K562 (cell line): ENCODE data around the gene CFAP157. TPM values are rescaled to one million over a fixed set of nuclear protein-coding genes. Genes with fewer than 3 reads are reported as not detected.

Source experiments
- BCOR ChIP-seq: fragments of 450-650 bp; IDR thresholded peaks from 2 replicates; pipeline ENCODE4 v1.6.1; 2016
- CBFB ChIP-seq: sonication (generic); formaldehyde crosslinking; IDR thresholded peaks from 2 replicates; pipeline ENCODE4 v1.4.0; 2020; ENCODE audit warnings: mild to moderate bottlenecking, missing genetic modification reagents
- CHD2 ChIP-seq: IDR thresholded peaks from 2 replicates; pipeline ENCODE4 v1.6.1; 2011; ENCODE audit warnings: low read depth, low read length
- EGR1 ChIP-seq: fragments of 450-650 bp; conservative IDR thresholded peaks from 2 replicates; pipeline ENCODE4 v1.6.1; 2017; ENCODE audit warnings: mild to moderate bottlenecking
- FOXK2 ChIP-seq, 2 experiments: fragments of 450-650 bp; IDR thresholded peaks in 1 of 2; conservative IDR thresholded peaks in 1 of 2; 2 replicates each; pipeline ENCODE4 v1.6.1; 2016; ENCODE audit warnings: low read depth in 2 of 2, mild to moderate bottlenecking in 1 of 2
- HIVEP1 ChIP-seq: fragments of 250-450 bp; sonication (Bioruptor Pico); IDR thresholded peaks from 2 replicates; pipeline ENCODE4 v1.4.0; 2020; ENCODE audit warnings: mild to moderate bottlenecking
- LCOR ChIP-seq: sonication (generic); formaldehyde crosslinking; IDR thresholded peaks from 2 replicates; pipeline ENCODE4 v1.8.0; 2022; ENCODE audit warnings: mild to moderate bottlenecking, missing genetic modification reagents
- MAFK ChIP-seq: IDR thresholded peaks from 2 replicates; pipeline ENCODE4 v1.6.1; 2011; ENCODE audit warnings: low read length, improper control_type of control experiment
- MBD2 ChIP-seq: sonication (generic); IDR thresholded peaks from 2 replicates; pipeline ENCODE4 v1.6.1; 2016; ENCODE audit warnings: low read depth, borderline replicate concordance
- NCOA6 ChIP-seq: fragments of 450-650 bp; IDR thresholded peaks from 2 replicates; pipeline ENCODE4 v1.6.1; 2017; ENCODE audit warnings: mild to moderate bottlenecking
- NFIX ChIP-seq: fragments of 250-450 bp; sonication (Bioruptor Pico); IDR thresholded peaks from 2 replicates; pipeline ENCODE4 v1.4.0; 2020; ENCODE audit warnings: low read depth, mild to moderate bottlenecking, moderate library complexity
- PCBP1 ChIP-seq: fragments of 200-400 bp; formaldehyde crosslinking; IDR thresholded peaks from 2 replicates; pipeline ENCODE4 v1.6.1; 2018; ENCODE audit warnings: mild to moderate bottlenecking, low read depth, low read length; ENCODE audit not compliant: poor library complexity, severe bottlenecking
- POLR2H ChIP-seq: IDR thresholded peaks from 2 replicates; pipeline ENCODE4 v1.6.1; 2016; ENCODE audit warnings: missing genetic modification characterization, low read depth, mild to moderate bottlenecking, control low read depth, missing compliant biosample characterization, moderate library complexity
- RBM25 ChIP-seq: fragments of 200-400 bp; formaldehyde crosslinking; IDR thresholded peaks from 2 replicates; pipeline ENCODE4 v1.6.1; 2018; ENCODE audit warnings: low read length, low read depth, moderate library complexity; ENCODE audit not compliant: severe bottlenecking
- RNF2 ChIP-seq: sonication (generic); IDR thresholded peaks from 2 replicates; pipeline ENCODE4 v1.6.1; 2016
- RUNX1 ChIP-seq: sonication (generic); IDR thresholded peaks from 2 replicates; pipeline ENCODE4 v1.6.1; 2016; ENCODE audit warnings: antibody characterized with exemption, low read depth
- SAP30 ChIP-seq: fragments of 200-600 bp; sonication (generic); IDR thresholded peaks from 2 replicates; pipeline ENCODE4 v1.6.1; 2012; ENCODE audit warnings: borderline replicate concordance, low read depth, mild to moderate bottlenecking, moderate library complexity, low read length, control low read depth, inconsistent platforms; ENCODE audit not compliant: insufficient read depth, poor library complexity, severe bottlenecking
- STAT5A ChIP-seq: IDR thresholded peaks from 2 replicates; pipeline ENCODE4 v1.6.1; 2012; ENCODE audit warnings: low read length, inconsistent platforms, borderline replicate concordance
- ZNF175 ChIP-seq: fragments of 200-800 bp; sonication (Bioruptor generic); IDR thresholded peaks from 2 replicates; pipeline ENCODE4 v1.6.1; 2016; ENCODE audit warnings: low read depth, mild to moderate bottlenecking, missing genetic modification characterization, missing compliant biosample characterization
- ZNF584 ChIP-seq: fragments of 200-800 bp; sonication (Bioruptor generic); IDR thresholded peaks from 2 replicates; pipeline ENCODE4 v1.6.1; 2016; ENCODE audit warnings: low read depth, mild to moderate bottlenecking, missing genetic modification characterization, missing compliant biosample characterization
- polyA plus RNA-seq, 8 experiments: library from polyadenylated mRNA; depleted of rRNA in 4 of 8; stranded (reverse) in 5 of 8; unstranded in 3 of 8; fragments of >200 nt; fragmentation: Nextera tagmentation in 2 of 8; fragmentation: Illumina TruSeq in 1 of 8; extraction: Ambion mirVana in 2 of 8; extraction: Trizol in 1 of 8; gene quantifications; 2 replicates each; pipeline versions ENCODE4 v1.2.1 to v1.2.3, GENCODE V29; 2011 to 2014; ENCODE audit warnings: inconsistent platforms in 1 of 8, missing spikeins in 1 of 8
- total RNA-seq, 7 experiments: library from RNA; depleted of rRNA in 6 of 7; stranded (reverse); fragments of >200 nt in 6 of 7; fragmentation: Illumina TruSeq in 2 of 7; extraction: Trizol in 2 of 7; gene quantifications; 2 replicates each; pipeline versions ENCODE4 v1.2.1 to v1.2.3, GENCODE V29; 2011 to 2021; ENCODE audit warnings: low replicate concordance in 1 of 7
- TF ChIP-seq, protein P1 (sequence below): sonication (generic); formaldehyde crosslinking; IDR thresholded peaks from 2 replicates; pipeline ENCODE4 v1.8.0; 2022; ENCODE audit warnings: mild to moderate bottlenecking, missing genetic modification reagents
- TF ChIP-seq, protein P2 (sequence below): fragments of 250-450 bp; sonication (Bioruptor Pico); IDR thresholded peaks from 2 replicates; pipeline ENCODE4 v1.5.0; 2021
- TF ChIP-seq, protein P3 (sequence below): fragments of 450-650 bp; IDR thresholded peaks from 2 replicates; pipeline ENCODE4 v1.6.1; 2016

CFAP157 gene
- total and polyA plus RNA-seq, 9 of the 15 experiments (the other 6 are each of a cell fraction or from before 2014, with no cell fraction given) = 0.03 TPM; not detected in 8

DNA sequence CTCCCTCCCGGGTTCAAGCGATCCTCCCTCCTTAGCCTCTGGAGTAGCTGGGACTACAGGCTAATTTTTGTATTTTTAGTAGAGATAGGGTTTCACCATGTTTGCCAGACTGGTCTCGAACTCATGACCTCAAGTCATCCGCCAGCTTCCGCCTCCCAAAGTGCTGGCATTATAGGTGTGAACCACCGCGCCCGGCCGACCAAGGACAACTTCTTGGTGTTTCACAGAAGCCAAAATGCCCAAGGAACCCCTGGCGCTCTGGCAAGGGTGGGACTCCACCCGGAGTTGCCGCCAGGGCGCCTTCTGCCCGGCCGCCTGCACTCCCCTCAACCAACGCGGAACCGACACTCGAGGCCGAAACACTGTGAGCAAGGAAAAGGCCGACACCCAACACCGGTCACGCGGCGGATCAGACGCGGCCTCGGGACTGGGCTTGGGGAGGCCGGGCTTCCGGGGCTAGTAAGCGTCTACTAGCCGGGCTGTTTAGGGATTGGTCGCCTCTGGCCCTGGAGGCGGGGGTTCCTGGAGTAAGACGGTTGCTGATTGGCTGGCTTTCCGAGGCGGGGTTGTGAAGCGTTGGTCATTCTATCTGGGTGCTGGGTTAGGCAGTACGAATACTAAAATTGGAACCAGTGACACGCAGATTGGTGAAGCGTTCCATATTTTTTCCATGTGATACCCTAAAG lies 7.7 kb upstream of the CFAP157 start (continued):
- TF ChIP-seq PCBP1 (no peak), STAT5A (no peak), EGR1 (no peak), ZNF175 (CRISPR knock-in tag) (peak; percentile 91), POLR2H (tag) (peak; percentile 89), HIVEP1 (no peak), ZNF584 (CRISPR knock-in tag) (no peak; the same call in 1 of the 2 replicates), FOXK2 (conservative IDR thresholded peaks at IDR 0.05 in 1 of 2, IDR thresholded peaks at IDR 0.05 in 1 of 2; ENCODE audit: low read depth in 2 of 2) (peak in 1 of 2 experiments; percentile 61; a peak in 3 of 4 replicates), CBFB (CRISPR knock-in tag) (no peak), RNF2 (peak; percentile 91), RUNX1 (no peak), SAP30 (no peak), MBD2 (peak; percentile 81), RBM25 (no peak), NCOA6 (no peak), BCOR (peak; percentile 65; the same call in 1 of the 2 replicates), CHD2 (peak; percentile 53; the same call in 1 of the 2 replicates), LCOR (CRISPR knock-in tag) (peak; percentile 96), NFIX (peak; percentile 12; the same call in 1 of the 2 replicates), MAFK (no peak)
- TF ChIP-seq, protein P1, sequence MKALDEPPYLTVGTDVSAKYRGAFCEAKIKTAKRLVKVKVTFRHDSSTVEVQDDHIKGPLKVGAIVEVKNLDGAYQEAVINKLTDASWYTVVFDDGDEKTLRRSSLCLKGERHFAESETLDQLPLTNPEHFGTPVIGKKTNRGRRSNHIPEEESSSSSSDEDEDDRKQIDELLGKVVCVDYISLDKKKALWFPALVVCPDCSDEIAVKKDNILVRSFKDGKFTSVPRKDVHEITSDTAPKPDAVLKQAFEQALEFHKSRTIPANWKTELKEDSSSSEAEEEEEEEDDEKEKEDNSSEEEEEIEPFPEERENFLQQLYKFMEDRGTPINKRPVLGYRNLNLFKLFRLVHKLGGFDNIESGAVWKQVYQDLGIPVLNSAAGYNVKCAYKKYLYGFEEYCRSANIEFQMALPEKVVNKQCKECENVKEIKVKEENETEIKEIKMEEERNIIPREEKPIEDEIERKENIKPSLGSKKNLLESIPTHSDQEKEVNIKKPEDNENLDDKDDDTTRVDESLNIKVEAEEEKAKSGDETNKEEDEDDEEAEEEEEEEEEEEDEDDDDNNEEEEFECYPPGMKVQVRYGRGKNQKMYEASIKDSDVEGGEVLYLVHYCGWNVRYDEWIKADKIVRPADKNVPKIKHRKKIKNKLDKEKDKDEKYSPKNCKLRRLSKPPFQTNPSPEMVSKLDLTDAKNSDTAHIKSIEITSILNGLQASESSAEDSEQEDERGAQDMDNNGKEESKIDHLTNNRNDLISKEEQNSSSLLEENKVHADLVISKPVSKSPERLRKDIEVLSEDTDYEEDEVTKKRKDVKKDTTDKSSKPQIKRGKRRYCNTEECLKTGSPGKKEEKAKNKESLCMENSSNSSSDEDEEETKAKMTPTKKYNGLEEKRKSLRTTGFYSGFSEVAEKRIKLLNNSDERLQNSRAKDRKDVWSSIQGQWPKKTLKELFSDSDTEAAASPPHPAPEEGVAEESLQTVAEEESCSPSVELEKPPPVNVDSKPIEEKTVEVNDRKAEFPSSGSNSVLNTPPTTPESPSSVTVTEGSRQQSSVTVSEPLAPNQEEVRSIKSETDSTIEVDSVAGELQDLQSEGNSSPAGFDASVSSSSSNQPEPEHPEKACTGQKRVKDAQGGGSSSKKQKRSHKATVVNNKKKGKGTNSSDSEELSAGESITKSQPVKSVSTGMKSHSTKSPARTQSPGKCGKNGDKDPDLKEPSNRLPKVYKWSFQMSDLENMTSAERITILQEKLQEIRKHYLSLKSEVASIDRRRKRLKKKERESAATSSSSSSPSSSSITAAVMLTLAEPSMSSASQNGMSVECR (CRISPR knock-in tag) = no peak
- TF ChIP-seq, protein P2, sequence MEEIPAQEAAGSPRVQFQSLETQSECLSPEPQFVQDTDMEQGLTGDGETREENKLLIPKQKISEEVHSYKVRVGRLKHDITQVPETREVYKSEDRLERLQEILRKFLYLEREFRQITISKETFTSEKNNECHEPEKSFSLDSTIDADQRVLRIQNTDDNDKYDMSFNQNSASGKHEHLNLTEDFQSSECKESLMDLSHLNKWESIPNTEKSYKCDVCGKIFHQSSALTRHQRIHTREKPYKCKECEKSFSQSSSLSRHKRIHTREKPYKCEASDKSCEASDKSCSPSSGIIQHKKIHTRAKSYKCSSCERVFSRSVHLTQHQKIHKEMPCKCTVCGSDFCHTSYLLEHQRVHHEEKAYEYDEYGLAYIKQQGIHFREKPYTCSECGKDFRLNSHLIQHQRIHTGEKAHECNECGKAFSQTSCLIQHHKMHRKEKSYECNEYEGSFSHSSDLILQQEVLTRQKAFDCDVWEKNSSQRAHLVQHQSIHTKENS (CRISPR knock-in tag) = no peak
- TF ChIP-seq, protein P3, sequence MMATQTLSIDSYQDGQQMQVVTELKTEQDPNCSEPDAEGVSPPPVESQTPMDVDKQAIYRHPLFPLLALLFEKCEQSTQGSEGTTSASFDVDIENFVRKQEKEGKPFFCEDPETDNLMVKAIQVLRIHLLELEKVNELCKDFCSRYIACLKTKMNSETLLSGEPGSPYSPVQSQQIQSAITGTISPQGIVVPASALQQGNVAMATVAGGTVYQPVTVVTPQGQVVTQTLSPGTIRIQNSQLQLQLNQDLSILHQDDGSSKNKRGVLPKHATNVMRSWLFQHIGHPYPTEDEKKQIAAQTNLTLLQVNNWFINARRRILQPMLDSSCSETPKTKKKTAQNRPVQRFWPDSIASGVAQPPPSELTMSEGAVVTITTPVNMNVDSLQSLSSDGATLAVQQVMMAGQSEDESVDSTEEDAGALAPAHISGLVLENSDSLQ = peak; percentile 50
